ENCODE measurements around the gene CTU2.

Gene CTU2

DNA sequence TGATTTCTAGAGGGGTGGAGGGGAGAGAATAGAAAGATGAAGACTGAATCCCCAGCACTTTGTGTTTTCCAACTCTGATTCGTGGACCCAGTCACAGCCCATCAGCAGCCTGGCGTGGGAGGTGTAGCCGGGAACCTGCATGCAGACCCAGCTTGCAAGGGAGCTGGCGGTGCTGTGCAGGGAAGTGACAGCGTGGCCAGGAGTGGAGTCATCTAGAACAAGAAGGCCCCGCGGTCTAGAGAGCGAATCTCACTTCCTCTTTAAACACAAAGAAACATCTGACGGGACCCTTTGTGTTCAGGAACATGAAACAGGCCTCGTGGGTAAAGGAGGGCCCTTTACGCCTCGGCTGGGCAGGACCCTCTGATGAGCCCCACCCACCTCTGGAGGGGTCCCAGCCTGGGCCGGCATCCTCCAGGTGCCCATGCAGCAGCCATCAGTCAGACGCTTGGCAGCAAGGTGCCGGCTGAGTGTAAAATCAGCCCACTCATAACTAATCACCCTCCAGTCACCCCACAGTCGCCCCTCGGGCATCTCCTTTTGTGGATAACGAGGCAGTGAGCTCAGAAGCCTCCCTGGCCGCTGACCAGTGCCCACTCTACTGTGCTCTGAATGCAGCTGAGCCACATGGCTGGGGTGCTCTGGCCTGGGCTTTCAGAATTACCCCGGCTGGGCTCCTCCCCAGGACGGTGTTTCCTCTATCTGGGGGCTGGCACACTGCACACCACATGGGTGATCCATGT lies 24.4 kb upstream of the CTU2 start:
- Histone ChIP-seq H2AK5ac (ENCODE audit: low read length) (no peak overlapping the region), H4K8ac (ENCODE audit: low read depth, low read length) (no peak overlapping the region), H2BK120ac (ENCODE audit: low read depth, low read length) (no peak overlapping the region), H3K4me2 (ENCODE audit: low read length) (no peak overlapping the region), H4K5ac (ENCODE audit: low read length) (no peak overlapping the region), H2BK5ac (ENCODE audit: low read length) (no peak overlapping the region), H3K36me3 (ENCODE audit: control insufficient read depth, insufficient read depth, low read length) (no peaks in the 10 kb centered on the region), H2BK15ac (replicated peaks; ENCODE audit: low read depth) (no peak overlapping the region), H3K4me1 (ENCODE audit: control insufficient read depth, low read depth, low read length) (no peaks in the 10 kb centered on the region), H3K4ac (ENCODE audit: low read depth, low read length) (no peak overlapping the region), H3K27me3 (ENCODE audit: insufficient read depth, low read length, poor library complexity) (peaks cover under 1% of the 10 kb centered on the region), H3K79me2 (ENCODE audit: control insufficient read depth, insufficient read depth, low read length) (no peaks in the 10 kb centered on the region), H3K23ac (ENCODE audit: low read length) (no peak overlapping the region), H3K27ac (ENCODE audit: low read depth, low read length) (no peak overlapping the region), H3K56ac (ENCODE audit: low read length) (no peak overlapping the region), H3K18ac (ENCODE audit: low read length) (no peak overlapping the region), H3K4me3 (ENCODE audit: low read length) (no peak overlapping the region), H3K9ac (ENCODE audit: low read length) (no peak overlapping the region), H3K79me1 (ENCODE audit: low read length) (no peaks in the 10 kb centered on the region)
- no peak for DNase-seq
- no CpG with 5 or more reads among the region's 21 CpGs for WGBS (ENCODE audit: extremely low coverage, insufficient coverage, low lambda C conversion rate)

DNA sequence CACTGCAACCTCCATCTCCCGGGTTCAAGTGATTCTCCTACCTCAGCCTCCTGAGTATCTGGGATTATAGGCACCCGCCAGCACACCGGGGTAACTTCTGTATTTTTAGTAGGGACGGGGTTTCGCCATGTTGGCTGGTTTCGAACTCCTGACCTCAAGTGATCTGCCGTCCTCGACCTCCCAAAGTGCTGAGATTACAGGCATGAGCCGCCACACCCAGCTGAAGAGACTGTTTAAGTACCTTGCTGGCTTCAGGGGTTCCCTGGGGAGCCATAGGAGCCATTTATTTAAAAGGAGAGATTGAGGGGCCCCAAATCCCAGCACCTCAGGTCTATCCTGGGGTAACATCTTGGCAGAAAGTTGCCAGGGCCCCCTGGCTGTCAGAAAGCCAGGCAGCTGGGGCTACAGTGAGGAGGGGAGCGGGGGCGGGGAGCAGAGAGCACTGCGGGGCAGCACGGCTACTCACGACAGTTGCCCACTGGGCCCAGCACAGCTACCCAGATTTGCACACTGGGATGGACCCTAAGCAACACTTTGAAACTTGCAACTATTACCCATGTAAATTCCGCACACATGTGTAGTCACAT lies 21.6 kb upstream of the CTU2 start:
- Histone ChIP-seq H3K4me2 (ENCODE audit: low read length) (no peak overlapping the region), H2BK15ac (replicated peaks; ENCODE audit: low read depth) (no peak overlapping the region), H3K36me3 (ENCODE audit: control insufficient read depth, insufficient read depth, low read length) (no peaks in the 10 kb centered on the region), H3K23ac (ENCODE audit: low read length) (no peak overlapping the region), H3K4me1 (ENCODE audit: control insufficient read depth, low read depth, low read length) (no peaks in the 10 kb centered on the region), H3K4me3 (ENCODE audit: low read length) (no peak overlapping the region), H3K4ac (ENCODE audit: low read depth, low read length) (no peak overlapping the region), H3K18ac (ENCODE audit: low read length) (no peak overlapping the region), H2AK5ac (ENCODE audit: low read length) (no peak overlapping the region), H3K9ac (ENCODE audit: low read length) (no peak overlapping the region), H4K8ac (ENCODE audit: low read depth, low read length) (no peak overlapping the region), H2BK120ac (ENCODE audit: low read depth, low read length) (no peak overlapping the region), H2BK5ac (ENCODE audit: low read length) (no peak overlapping the region), H3K27me3 (ENCODE audit: insufficient read depth, low read length, poor library complexity) (peaks cover 2% of the 10 kb centered on the region), H3K56ac (ENCODE audit: low read length) (no peak overlapping the region), H3K27ac (ENCODE audit: low read depth, low read length) (no peak overlapping the region), H4K5ac (ENCODE audit: low read length) (no peak overlapping the region), H3K79me1 (ENCODE audit: low read length) (no peaks in the 10 kb centered on the region), H3K79me2 (ENCODE audit: control insufficient read depth, insufficient read depth, low read length) (no peaks in the 10 kb centered on the region)
- DNase-seq: no peak
- WGBS (ENCODE audit: extremely low coverage, insufficient coverage, low lambda C conversion rate): no CpG with 5 or more reads among the region's 15 CpGs

DNA sequence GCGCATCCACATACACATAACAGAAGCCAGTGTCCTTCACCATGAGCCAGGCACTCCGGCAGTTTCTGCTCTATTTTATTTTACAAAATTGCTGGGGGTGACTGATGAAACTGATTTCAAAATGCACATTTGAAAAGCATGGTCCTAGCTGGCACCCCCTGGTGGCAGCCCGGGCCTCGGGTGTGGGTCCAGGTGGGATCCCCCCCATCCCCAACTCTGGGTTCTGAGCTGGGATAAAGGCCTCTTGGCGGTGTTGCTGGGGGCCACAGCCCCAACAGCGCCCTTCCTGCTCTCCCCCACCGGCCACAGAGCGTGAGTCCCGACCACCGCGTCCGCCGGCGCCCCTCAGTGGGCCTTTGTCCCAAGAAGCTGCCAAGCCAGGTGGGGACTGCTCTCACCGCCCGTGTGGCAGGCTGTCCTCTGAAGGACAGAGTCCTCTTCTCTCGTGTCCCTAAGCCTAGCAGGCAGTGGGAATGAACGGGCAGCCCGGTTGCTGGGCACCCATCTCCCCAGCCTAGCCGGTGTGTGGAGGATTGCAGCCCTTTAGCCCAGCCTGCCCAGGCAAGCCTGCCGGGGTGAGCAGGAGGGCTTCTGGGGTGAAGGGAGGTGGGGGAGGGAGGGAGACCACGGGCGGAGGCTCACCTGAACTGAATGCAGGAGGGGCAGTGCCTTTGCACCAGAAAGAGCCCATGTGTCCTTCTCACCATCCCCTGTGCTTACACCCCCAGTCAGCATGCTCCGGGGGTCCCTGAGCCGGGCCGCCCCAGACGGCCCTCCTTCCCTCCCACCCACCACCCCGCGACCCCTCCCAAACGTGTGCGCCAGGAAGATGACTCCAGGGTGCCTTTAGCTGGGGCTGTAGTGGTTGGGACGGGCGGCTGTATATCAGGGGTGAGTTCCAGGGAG lies 20.9 kb upstream of the CTU2 start:
- no CpG with 5 or more reads among the region's 33 CpGs for WGBS (ENCODE audit: extremely low coverage, insufficient coverage, low lambda C conversion rate)
- Histone ChIP-seq H2BK15ac (replicated peaks; ENCODE audit: low read depth) (no peak overlapping the region), H3K79me1 (ENCODE audit: low read length) (no peaks in the 10 kb centered on the region), H3K4me1 (ENCODE audit: control insufficient read depth, low read depth, low read length) (no peaks in the 10 kb centered on the region), H4K8ac (ENCODE audit: low read depth, low read length) (no peak overlapping the region), H3K36me3 (ENCODE audit: control insufficient read depth, insufficient read depth, low read length) (no peaks in the 10 kb centered on the region), H4K5ac (ENCODE audit: low read length) (no peak overlapping the region), H3K23ac (ENCODE audit: low read length) (no peak overlapping the region), H2AK5ac (ENCODE audit: low read length) (no peak overlapping the region), H3K4ac (ENCODE audit: low read depth, low read length) (no peak overlapping the region), H3K27me3 (ENCODE audit: insufficient read depth, low read length, poor library complexity) (peaks cover 2% of the 10 kb centered on the region), H3K56ac (ENCODE audit: low read length) (peak overlapping the region; percentile 44), H3K4me2 (ENCODE audit: low read length) (peak overlapping the region; percentile 71), H3K9ac (ENCODE audit: low read length) (peak overlapping the region; percentile 18), H3K4me3 (ENCODE audit: low read length) (no peak overlapping the region), H3K79me2 (ENCODE audit: control insufficient read depth, insufficient read depth, low read length) (no peaks in the 10 kb centered on the region), H3K18ac (ENCODE audit: low read length) (no peak overlapping the region), H3K27ac (ENCODE audit: low read depth, low read length) (no peak overlapping the region), H2BK5ac (ENCODE audit: low read length) (no peak overlapping the region), H2BK120ac (ENCODE audit: low read depth, low read length) (no peak overlapping the region)
- no peak for DNase-seq

DNA sequence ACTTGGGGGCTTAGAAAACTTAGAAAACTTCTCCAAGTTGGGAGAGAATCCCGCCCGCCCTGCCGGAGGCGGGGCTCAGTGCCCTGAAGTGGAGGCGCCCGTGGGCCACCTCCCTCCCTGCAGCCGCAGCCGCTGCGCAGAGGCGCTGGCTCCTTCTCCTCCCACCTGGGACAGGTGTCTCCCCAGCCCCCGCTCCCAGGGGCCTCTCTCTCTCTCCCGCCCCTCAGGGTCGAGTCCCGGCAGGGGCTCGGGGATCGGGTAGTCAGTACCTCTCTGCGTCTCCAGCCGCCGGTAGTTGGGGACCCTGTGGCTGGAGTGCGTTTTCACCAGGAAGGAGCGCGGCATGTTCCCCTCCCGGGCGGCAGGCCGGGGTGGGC lies 20.3 kb upstream of the CTU2 start:
- no peak overlapping the region for H3K27ac ChIP-seq (ENCODE audit: low read depth, low read length)

DNA sequence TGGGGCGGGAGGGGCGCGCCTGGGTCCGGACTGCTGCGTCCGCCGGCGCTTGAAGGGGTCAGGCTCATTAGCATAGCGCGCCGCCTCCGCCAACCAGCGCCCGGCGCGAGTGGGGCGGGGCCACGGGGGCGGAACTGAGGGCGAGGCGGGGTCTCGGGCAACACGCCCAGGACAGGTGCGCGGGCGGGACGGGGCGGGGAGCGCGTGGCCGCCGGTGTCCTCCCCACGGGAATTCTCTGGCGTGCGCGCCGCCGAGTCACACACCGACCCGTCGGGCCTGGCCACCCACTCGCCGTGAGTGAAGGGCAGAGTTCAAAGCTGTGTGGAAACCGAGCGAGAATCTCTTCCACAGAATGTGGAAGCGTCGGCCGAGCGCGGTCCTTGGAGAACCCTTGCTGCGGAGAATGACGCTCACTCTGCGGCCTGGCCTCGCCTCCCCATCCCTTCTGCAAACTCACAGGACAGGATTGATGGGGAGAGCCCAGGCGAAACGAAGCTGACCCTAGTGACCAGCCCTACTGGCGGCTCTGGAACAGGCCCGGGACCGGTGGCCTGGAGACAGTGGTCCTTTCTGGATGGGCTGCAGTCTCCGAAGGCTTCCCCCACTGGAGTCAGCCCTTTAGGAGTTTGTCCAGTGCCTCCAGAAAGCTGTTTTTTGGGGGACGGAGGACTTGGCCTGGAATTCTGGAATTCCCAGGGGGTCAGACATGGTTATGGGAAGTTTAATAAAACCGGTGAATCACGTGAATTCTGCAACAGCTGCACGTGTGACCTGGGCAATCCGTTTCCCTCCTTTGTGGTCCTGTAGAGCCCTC lies 19.7 kb upstream of the CTU2 start, which contains the start of gene SNAI3:
Gene SNAI3 (minus strand): TSS at position 69 of the 815 bp plus-strand sequence. CDS start 101 bp downstream, outside the sequence.
- Histone ChIP-seq H2BK15ac (replicated peaks; ENCODE audit: low read depth) (no peak within 1 kb of the TSS), H3K79me1 (ENCODE audit: low read length) (no peaks in the 10 kb centered on the region), H4K8ac (ENCODE audit: low read depth, low read length) (no peak within 1 kb of the TSS), H4K5ac (ENCODE audit: low read length) (no peak within 1 kb of the TSS), H3K23ac (ENCODE audit: low read length) (no peak within 1 kb of the TSS), H3K4me3 (ENCODE audit: low read length) (peak within 1 kb of the TSS; percentile 26), H3K18ac (ENCODE audit: low read length) (no peak within 1 kb of the TSS), H3K4me2 (ENCODE audit: low read length) (peak within 1 kb of the TSS; percentile 71), H2AK5ac (ENCODE audit: low read length) (no peak within 1 kb of the TSS), H3K79me2 (ENCODE audit: control insufficient read depth, insufficient read depth, low read length) (no peaks in the 10 kb centered on the region), H2BK5ac (ENCODE audit: low read length) (no peak within 1 kb of the TSS), H3K9ac (ENCODE audit: low read length) (peak within 1 kb of the TSS; percentile 45), H3K4ac (ENCODE audit: low read depth, low read length) (no peak within 1 kb of the TSS), H3K27me3 (ENCODE audit: insufficient read depth, low read length, poor library complexity) (peaks cover 2% of the 10 kb centered on the region), H3K56ac (ENCODE audit: low read length) (peak within 1 kb of the TSS; percentile 73), H3K27ac (ENCODE audit: low read depth, low read length) (no peak within 1 kb of the TSS), H3K4me1 (ENCODE audit: control insufficient read depth, low read depth, low read length) (no peaks in the 10 kb centered on the region), H3K36me3 (ENCODE audit: control insufficient read depth, insufficient read depth, low read length) (no peaks in the 10 kb centered on the region), H2BK120ac (ENCODE audit: low read depth, low read length) (no peak within 1 kb of the TSS)
- no CpG with 5 or more reads among the region's 65 CpGs for WGBS (ENCODE audit: extremely low coverage, insufficient coverage, low lambda C conversion rate)
- peak; percentile 75 for DNase-seq

More for the DNA sequence above, 20.3 kb upstream of the CTU2 start:
- no peaks in the 10 kb centered on the region for H3K79me2 ChIP-seq (ENCODE audit: control insufficient read depth, insufficient read depth, low read length)
- DNase-seq: no peak
- H3K4me2 ChIP-seq (ENCODE audit: low read length): peak overlapping the region; percentile 71
- no peaks in the 10 kb centered on the region for H3K4me1 ChIP-seq (ENCODE audit: control insufficient read depth, low read depth, low read length)
- H3K27me3 ChIP-seq (ENCODE audit: insufficient read depth, low read length, poor library complexity): peaks cover 2% of the 10 kb centered on the region
- peak overlapping the region; percentile 45 for H3K9ac ChIP-seq (ENCODE audit: low read length)
- H3K18ac ChIP-seq (ENCODE audit: low read length): no peak overlapping the region
- no peak overlapping the region for H3K4ac ChIP-seq (ENCODE audit: low read depth, low read length)
- H3K23ac ChIP-seq (ENCODE audit: low read length): no peak overlapping the region
- no peak overlapping the region for H2AK5ac ChIP-seq (ENCODE audit: low read length)
- H3K56ac ChIP-seq (ENCODE audit: low read length): peak overlapping the region; percentile 73
- WGBS (ENCODE audit: extremely low coverage, insufficient coverage, low lambda C conversion rate): no CpG with 5 or more reads among the region's 25 CpGs
- no peaks in the 10 kb centered on the region for H3K79me1 ChIP-seq (ENCODE audit: low read length)
- H3K4me3 ChIP-seq (ENCODE audit: low read length): peak overlapping the region; percentile 26
- no peak overlapping the region for H2BK15ac ChIP-seq (replicated peaks; ENCODE audit: low read depth)
- no peak overlapping the region for H4K5ac ChIP-seq (ENCODE audit: low read length)
- no peak overlapping the region for H2BK120ac ChIP-seq (ENCODE audit: low read depth, low read length)
- no peak overlapping the region for H2BK5ac ChIP-seq (ENCODE audit: low read length)
- H3K36me3 ChIP-seq (ENCODE audit: control insufficient read depth, insufficient read depth, low read length): no peaks in the 10 kb centered on the region
- H4K8ac ChIP-seq (ENCODE audit: low read depth, low read length): no peak overlapping the region

Data from mesendoderm (in vitro differentiated cells).